ENCODE measurements around the gene MTUS2.

DNA sequence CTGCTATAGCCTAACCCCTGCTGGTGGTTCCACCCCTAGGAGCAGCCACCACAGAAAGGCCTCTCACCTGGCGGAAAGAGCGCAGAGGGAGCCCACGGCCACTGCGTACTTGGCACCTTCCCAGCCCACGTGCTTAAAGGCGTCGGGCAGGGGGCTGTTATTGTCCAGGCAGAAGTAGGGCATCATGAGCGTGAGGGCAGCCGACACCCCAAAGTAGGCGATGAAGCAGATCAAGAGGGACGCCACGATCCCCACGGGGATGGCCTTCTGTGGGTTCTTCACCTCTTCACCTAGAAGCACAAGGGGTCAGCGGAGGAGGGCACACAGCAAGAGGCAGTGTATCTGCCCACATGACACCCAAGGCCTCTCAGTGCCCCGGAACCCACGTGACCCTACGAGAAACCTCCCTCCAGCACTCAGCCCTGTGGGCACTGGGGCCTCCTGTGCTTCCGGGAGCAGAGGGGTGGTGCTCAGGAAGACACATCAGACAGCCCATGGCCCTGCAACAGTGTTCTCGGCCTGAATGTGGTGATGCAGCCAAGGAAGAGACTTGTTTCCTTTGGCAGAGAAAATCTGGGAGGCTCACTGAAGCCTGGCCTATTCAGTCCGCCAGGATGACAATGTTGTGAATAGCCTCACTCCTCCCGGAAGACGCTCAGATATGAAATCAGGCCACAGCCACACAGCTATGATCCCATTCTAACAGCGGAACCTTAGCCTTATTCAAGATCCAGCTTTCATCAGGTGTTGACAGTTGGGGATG is 703.2 kb downstream of the MTUS2 start:
- no peak for TF ChIP-seq EP300 (IDR thresholded peaks at IDR 0.05)
- TF ChIP-seq, protein P1, sequence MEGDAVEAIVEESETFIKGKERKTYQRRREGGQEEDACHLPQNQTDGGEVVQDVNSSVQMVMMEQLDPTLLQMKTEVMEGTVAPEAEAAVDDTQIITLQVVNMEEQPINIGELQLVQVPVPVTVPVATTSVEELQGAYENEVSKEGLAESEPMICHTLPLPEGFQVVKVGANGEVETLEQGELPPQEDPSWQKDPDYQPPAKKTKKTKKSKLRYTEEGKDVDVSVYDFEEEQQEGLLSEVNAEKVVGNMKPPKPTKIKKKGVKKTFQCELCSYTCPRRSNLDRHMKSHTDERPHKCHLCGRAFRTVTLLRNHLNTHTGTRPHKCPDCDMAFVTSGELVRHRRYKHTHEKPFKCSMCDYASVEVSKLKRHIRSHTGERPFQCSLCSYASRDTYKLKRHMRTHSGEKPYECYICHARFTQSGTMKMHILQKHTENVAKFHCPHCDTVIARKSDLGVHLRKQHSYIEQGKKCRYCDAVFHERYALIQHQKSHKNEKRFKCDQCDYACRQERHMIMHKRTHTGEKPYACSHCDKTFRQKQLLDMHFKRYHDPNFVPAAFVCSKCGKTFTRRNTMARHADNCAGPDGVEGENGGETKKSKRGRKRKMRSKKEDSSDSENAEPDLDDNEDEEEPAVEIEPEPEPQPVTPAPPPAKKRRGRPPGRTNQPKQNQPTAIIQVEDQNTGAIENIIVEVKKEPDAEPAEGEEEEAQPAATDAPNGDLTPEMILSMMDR (IDR thresholded peaks at IDR 0.05), result no peak
- no peak for TF ChIP-seq POLR2A (IDR thresholded peaks at IDR 0.05)
- TF ChIP-seq POLR2AphosphoS5 (IDR thresholded peaks at IDR 0.05), result no peak

Data from suprapubic skin (tissue), 4 donors.